ENCODE measurements around the gene CMTM8.

GRCh38 chr3:32320080-32320479 is 81.6 kb downstream of the CMTM8 start:
- TF ChIP-seq MAX (IDR thresholded peaks at IDR 0.05) (no peak), USF2 (IDR thresholded peaks at IDR 0.05) (no peak), CTCF (IDR thresholded peaks at IDR 0.05) (no peak), PHF8 (IDR thresholded peaks at IDR 0.05; ENCODE audit: borderline replicate concordance, low read depth) (no peak)

Measured in A549 (cell line).